ENCODE measurements around the gene CRYGN.

The CRYGN gene

GRCh38 chr7:151438864-151439601 lies 908 bp downstream of the CRYGN start:
- no peak for DNase-seq (ENCODE audit: low read depth)

DNA sequence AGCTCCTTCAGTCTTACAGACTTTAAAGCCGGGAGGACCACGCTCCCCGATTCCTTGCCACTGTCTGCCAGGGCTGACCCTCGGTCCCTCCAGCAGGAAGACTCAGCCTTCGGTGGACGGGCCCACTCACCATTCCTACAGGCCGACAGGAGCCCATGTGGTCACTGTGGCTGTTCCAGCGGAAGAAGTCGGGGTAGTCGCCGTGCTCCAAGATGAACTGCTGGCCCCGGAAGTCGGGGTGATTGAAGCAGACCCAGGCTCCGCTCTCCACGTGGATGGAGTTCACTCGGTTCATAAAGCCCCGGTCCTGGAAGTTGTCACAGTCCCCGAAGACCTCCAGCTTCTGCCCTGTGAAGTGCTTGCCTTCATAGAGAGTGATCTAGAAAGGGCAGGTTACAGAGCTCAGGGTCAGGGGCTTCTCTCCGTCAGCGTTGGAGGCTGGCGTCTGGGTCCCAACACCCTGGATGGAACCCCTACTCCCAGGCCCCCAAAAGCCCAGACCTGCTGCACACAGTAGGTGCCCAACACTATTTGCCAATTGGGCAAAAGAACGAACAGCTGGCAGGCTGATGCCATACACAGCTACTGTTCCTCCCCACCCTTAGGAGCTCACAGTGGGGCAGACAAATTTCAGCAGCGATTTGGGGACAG lies 1.9 kb downstream of the CRYGN start:
- no peak for DNase-seq (ENCODE audit: low read depth)

- DNase-seq (ENCODE audit: low read depth) = no peak
These were observed 2.8 kb downstream of the CRYGN start for GRCh38 chr7:151437159-151437553.

DNA sequence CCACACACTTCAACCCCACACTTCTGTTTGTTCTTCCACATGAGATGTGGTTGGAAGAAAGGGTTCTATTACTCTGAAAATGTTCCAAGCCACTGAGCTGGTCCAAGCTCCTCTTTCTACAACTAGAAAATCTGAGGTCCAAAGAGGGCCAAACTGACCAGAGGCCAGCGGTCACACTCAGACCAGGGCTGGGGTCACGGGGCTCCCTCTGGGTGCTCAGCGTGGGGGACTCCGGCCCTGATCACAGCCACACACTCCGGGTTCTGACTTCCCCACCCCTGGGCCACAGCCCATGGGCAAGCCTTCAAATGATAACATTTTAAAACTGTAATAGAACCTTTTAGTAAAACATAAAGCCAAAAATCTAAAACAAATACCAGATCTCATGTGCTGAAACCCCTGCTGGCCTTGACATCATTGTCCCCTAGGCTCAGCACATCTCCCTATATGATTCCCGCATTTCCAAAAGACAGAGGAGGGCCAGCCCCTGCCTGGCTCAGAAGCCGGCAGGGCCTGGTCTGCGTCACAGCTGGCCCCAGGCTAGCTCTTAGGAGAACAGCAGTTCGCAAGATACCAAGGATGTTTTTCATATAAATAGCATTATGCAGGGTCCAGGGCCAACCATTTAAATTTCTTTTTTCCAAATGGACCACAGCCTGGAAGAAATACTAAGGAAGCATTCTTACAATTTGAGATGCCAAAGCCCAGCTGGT lies 3.3 kb downstream of the CRYGN start:
- no peak for DNase-seq (ENCODE audit: low read depth)

GRCh38 chr7:151435971-151436370 lies 4.0 kb downstream of the CRYGN start:
- no peak for DNase-seq (ENCODE audit: low read depth)

DNA sequence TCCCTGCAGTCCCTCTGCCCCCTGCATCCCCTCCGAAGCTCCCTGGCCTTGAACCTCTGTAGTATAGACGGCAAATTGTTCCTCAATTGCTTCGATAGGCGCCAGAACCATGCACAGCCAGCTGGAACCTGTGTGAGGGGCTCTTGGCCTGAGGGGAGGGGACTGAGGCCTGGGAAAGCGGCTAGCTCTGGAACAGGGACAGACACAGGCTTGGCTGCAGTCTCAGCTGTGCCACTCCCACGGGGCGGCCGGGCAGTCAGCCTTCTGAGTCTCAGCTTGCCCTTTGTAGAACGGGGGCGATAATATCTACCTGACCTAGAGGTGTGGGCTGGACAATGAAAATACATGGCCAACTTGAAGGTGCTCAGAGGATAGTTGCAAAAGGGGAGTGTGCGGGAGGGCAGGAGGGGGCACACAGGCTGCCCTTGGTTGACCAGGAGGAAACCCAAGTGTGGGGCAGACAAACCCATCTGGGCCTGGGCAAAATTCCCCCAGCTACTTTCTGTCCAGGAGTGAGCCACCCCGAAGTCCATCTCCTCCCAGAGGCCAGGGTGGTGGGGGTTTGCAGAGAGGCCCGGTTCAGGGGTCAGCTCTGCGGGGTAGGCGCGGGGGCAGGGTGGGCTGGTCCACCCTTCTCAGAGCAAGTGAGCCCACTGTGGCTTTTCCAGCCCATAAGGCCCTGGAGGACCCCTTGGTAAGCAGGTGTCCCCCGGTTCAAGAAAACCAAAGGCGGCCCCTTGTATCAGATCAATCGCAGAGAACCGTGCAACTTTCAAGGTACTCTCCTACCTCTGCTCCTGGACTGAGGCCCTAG lies 4.6 kb downstream of the CRYGN start:
- no peak for DNase-seq (ENCODE audit: low read depth)

DNA sequence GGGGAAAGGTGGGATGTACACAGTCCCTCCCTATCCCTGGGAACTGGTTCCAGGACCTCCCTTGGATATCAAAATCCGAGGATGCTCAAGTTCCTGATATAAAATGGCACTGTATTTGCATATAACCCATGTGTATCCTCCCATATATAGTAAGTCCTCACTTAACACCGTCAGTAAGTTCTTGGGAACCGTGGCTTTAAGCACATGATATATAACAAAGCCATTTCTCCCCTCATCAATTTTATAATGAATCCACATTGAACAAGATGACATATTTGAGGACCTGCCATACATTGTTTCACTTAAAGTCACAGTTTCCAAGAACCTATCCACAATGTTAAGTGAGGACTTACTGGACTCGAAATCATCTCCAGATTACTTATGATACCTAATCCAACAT lies 5.4 kb downstream of the CRYGN start:
- DNase-seq (ENCODE audit: low read depth) = no peak

DNA sequence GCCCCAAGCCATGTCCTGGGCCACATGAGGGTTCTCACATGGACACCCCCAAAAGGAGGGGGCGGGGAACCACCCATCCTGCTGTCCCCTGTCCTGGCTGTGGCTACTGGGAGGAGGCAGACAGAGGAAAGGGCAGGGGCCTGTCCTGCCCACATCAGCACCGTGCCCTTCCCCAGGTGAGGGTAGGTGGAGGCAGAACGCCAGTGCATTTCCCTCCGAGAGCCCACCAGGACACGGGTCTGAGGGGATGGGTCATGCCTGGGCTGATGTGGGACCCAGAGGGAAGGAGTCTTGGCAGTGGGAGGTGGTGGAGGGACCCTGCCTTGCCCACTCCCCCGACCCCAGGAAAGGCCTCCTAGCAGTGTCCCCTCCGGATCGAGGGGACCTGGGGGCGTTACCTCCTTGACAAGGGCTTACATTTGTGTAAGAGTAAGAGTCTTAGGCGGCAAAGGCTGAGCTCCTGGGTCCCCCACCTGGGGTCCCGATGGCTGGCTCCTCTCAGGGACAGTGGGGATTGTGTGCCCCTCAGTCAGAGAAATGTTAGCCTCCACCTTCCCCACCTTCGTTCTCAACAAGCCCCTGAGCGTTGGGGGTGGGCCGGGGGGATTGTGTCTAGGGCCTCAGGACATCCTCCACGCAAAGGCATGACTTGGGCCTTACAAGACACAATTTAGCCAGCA lies 6.1 kb downstream of the CRYGN start:
- no peak for DNase-seq (ENCODE audit: low read depth)

DNA sequence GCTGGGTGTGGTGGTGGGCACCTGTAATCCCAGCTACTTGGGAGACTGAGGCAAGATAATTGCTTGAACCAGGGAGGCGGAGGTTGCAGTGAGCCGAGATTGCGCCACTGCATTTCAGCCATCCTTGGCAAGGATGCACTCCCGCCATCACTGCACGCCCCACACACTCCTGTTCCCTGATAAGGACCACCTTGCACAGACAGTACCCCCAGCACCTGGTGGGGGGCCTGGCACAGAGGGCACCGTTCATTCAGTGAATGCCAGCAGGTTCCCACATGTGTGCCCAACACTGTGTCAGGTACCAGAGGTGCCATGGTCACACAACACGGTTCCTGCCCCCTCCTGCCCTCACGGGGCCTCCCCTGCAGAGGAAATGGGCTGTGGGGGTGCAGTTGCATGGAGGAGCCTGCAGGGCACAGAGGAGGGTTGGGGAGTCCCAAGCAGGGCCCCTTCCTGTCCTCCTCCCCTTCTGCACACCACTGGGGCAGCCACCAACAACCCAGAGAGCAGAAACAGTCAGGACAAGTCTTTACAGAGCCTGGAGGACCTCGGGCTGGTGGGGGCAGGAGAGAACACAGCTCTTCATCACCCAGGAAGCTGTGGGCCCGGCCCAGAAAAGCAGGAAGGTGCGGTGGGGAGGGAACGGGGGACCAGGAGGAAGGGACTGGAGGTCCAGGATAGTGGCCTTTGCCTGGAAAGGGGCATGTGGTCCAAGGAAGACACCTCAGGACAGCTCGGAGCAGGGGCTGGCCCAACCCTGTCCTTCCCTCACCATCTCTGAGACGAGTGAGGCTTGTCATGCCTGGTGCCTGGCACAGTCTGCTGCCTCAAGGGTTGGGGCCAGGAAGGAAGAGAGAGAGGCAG lies 7.1 kb downstream of the CRYGN start:
- DNase-seq (ENCODE audit: low read depth) = no peak

- no peak for DNase-seq (ENCODE audit: low read depth)
These were observed 8.1 kb downstream of the CRYGN start for GRCh38 chr7:151431768-151432311.

DNA sequence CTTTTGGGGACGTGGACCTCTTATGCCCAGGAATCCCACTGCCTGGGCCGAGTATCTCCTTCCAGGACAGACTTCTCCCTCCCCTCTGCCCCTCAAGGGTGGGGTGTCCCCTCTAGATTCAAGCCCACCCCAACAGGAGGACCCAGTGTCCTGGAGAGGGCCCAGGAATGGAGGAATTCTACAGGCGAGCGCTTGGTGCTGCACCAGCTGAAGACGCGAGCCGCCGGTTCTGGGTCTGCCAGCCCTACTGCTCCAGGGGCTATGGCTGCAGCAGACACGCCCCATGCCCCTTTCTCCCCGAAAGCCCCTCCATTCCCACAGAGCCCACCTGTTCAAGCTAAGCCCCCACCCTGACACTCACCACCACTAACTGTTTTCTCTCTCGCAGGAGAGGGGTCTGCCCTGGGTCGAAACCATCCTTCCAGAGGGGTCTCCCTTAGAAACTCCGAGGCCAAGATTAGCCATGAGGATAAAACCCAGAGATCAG lies 8.6 kb downstream of the CRYGN start:
- DNase-seq (ENCODE audit: low read depth) = no peak

DNA sequence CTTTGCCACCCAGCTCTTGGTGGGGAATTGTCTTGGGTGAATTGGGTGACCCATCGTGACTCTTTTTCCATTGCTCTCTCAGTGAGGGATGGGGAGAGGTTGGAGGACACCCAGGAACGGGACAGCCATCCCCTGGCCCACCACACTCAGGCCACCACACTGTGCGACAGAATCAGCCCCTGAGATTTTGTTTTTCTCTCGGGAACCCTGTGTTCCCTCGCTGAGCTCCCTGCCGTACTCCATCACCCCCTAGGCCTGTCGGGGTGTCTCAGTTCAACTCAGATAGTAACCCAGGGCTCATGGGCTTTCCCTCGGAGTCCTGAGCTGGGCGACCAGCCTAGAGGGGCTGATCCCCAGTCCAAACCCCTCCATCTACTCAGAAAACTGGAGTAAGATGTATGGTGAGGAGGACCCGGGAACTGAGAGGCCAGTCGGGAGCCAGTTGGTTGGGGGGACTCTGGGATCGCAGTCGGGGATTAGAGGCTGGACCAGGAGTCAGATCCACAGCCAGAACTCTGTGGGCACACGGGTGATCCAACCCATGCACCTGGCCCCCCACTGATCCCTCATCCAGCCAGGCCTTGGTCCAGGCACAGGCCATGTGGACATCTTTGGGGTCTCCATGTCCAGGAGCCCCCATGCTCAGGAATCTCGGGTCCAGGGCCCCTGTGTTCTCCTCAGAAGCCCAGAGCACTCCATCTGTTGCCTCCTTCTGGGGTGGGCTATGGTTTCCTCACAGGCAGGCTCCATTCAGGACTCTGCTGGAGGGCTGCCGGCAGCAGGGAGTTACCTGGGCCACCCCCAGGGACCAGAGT lies 9.3 kb downstream of the CRYGN start:
- no peak for DNase-seq (ENCODE audit: low read depth)

DNA sequence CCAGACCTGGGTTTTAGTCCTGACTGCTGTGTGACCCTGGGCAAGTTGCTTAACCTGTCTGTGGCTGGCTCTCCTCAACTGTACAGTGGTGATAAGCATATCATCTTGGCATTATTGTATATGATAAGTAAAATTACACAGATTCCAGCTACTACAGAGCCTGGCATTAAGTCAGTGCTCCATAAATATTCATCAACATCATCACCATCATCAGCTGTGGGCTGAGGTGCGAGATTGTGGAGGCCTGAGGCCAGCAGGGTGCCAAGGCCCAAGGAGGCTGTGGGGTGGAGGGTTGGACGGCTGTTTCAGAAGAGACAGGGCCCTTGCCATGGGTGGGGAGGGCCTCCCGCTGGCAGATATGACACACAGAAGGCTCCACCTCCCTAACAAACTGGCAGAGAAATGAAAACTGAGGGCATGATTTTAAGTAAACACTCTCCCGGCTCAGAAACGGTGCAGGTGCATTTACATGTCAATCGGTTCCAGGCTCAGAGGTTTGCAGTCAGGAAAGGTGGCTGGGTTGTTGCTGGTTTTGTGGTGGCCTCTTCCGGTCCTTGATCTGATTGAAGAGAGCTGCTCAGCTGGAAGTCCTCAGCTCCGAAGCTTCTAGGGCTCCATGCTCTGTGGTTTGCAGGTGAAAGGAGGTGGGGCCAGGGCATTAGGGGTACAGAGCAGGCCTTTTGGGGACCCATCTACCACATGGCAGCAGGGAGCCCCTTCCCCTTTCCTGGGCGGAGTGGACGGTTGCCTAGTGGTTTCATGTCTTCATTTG lies 10.2 kb downstream of the CRYGN start:
- DNase-seq (ENCODE audit: low read depth) = no peak

DNA sequence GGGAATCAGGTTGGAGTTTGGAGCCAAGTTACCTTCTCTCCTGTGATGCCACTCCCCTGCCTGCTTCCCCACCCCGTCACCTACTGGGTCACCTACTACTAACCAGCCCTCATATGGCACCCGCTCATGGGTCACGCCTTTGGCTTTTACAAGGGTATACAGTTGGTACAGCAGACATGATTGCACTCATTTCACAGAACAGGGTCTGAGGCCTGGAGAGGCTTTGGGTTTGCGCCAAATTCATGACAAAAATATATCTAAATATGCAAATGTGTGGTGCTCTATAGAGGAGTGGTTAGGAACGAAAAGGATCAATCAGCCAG lies 10.7 kb downstream of the CRYGN start:
- no peak for DNase-seq (ENCODE audit: low read depth)

- no peak for DNase-seq (ENCODE audit: low read depth)
These were observed 11.3 kb downstream of the CRYGN start for GRCh38 chr7:151428378-151429236.

DNA sequence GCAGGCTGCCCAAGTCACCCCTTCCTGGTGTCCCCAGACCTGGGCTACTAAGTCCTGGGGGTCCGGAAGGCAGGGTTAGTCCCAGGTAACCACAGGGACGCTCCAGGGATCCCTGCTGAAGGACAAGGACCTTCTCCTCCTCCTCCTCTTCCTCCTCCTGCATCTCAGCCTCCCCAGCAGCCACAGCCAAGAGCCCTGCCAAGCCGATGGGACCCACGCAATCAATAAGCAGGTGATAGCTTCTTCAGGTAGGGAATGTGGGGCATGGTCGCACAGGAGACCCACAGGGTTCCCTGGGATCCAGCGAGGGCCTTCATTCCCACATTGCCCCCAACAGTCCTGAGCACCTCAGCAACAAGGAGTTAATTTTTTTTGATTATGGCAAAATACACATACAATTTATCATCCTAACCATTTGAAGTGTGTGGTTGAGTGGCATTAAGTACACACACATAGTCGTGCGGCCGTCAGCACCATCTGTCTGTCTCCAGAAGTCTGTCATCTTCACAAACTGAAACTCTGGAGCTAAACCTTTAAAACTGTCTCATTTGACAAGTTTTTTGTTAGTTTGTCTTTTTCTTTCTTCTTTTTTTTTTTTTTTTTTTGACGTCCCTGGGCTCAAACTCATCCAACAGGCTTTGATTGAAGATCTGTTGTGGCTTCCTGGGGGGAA lies 12.1 kb downstream of the CRYGN start:
- DNase-seq (ENCODE audit: low read depth) = no peak

Measured in HS-5 (cell line).